Chondrocyte (in vitro differentiated cells): ENCODE results near the gene ZNF44. TPM values are rescaled to one million over a fixed set of nuclear protein-coding genes. Genes with fewer than 3 reads are reported as not detected.

Experiments used
- DNase-seq: peaks from one replicate; pipeline ENCODE4 v3.0.0; 2021; ENCODE audit warnings: mixed read lengths, low spot score
- H3K27ac Mint-ChIP-seq: one replicate; pipeline ENCODE4 v1.8.0; 2021; ENCODE audit warnings: mild to moderate bottlenecking, moderate library complexity, mixed read lengths; ENCODE audit not compliant: unreplicated experiment
- H3K27me3 Mint-ChIP-seq: 2 replicates; pipeline ENCODE4 v1.8.0; 2021; ENCODE audit warnings: low read depth, mixed read lengths
- H3K36me3 Mint-ChIP-seq: 2 replicates; pipeline ENCODE4 v1.8.0; 2021; ENCODE audit warnings: low read depth, mixed read lengths
- H3K4me1 Mint-ChIP-seq: 2 replicates; pipeline ENCODE4 v1.8.0; 2021; ENCODE audit warnings: low read depth, mild to moderate bottlenecking, mixed read lengths
- H3K4me3 Mint-ChIP-seq: one replicate; pipeline ENCODE4 v1.8.0; 2021; ENCODE audit warnings: mild to moderate bottlenecking, moderate library complexity, mixed read lengths; ENCODE audit not compliant: unreplicated experiment
- H3K9me3 Mint-ChIP-seq: 2 replicates; pipeline ENCODE4 v1.8.0; 2021; ENCODE audit warnings: low read depth, mixed read lengths
- CTCF ChIP-seq: fragments of 200-600 bp; sonication (generic); IDR thresholded peaks from 2 replicates; pipeline ENCODE4 v1.5.0; 2021; ENCODE audit warnings: antibody characterized with exemption, mild to moderate bottlenecking, moderate library complexity
- total RNA-seq: library from RNA; stranded (reverse); gene quantifications from 3 replicates; pipeline ENCODE4 v1.2.1, GENCODE V29; 2021

Gene ZNF44
- total RNA-seq, 1 donor from 2014 or later = 5.8 TPM

GRCh38 chr19:12272980-12273901, 21.4 kb downstream of the ZNF44 start:
- peaks cover 69% of the 10 kb centered on the region for H3K36me3 Mint-ChIP-seq
- no peak for TF ChIP-seq CTCF
- no peak overlapping the region for H3K4me3 Mint-ChIP-seq
- H3K9me3 Mint-ChIP-seq = peaks cover 66% of the 10 kb centered on the region
- H3K27me3 Mint-ChIP-seq = no peaks in the 10 kb centered on the region
- no peaks in the 10 kb centered on the region for H3K4me1 Mint-ChIP-seq
- no peak for DNase-seq
- H3K27ac Mint-ChIP-seq = no peak overlapping the region

- H3K27ac Mint-ChIP-seq = no peak overlapping the region
- no peaks in the 10 kb centered on the region for H3K27me3 Mint-ChIP-seq
- DNase-seq = no peak
- peaks cover 66% of the 10 kb centered on the region for H3K9me3 Mint-ChIP-seq
- H3K4me1 Mint-ChIP-seq = no peaks in the 10 kb centered on the region
- H3K4me3 Mint-ChIP-seq = no peak overlapping the region
- peaks cover 68% of the 10 kb centered on the region for H3K36me3 Mint-ChIP-seq
- TF ChIP-seq CTCF = no peak
These were observed 22.3 kb downstream of the ZNF44 start for GRCh38 chr19:12272386-12272785.

GRCh38 chr19:12270854-12271253, 23.8 kb downstream of the ZNF44 start:
- DNase-seq = no peak
- H3K4me3 Mint-ChIP-seq = no peak overlapping the region
- no peak overlapping the region for H3K27ac Mint-ChIP-seq
- H3K36me3 Mint-ChIP-seq = peaks cover 60% of the 10 kb centered on the region
- no peaks in the 10 kb centered on the region for H3K4me1 Mint-ChIP-seq
- H3K9me3 Mint-ChIP-seq = peaks cover 57% of the 10 kb centered on the region
- no peaks in the 10 kb centered on the region for H3K27me3 Mint-ChIP-seq
- no peak for TF ChIP-seq CTCF

GRCh38 chr19:12265921-12266704, 28.6 kb downstream of the ZNF44 start:
- DNase-seq = peak; percentile 91
- TF ChIP-seq CTCF = no peak
- Mint-ChIP-seq H3K9me3 (peaks cover 49% of the 10 kb centered on the region), H3K27me3 (no peaks in the 10 kb centered on the region), H3K27ac (no peak overlapping the region), H3K4me3 (no peak overlapping the region), H3K36me3 (peaks cover 36% of the 10 kb centered on the region), H3K4me1 (no peaks in the 10 kb centered on the region)

- TF ChIP-seq CTCF = no peak
- Mint-ChIP-seq H3K36me3 (peaks cover 16% of the 10 kb centered on the region), H3K27me3 (no peaks in the 10 kb centered on the region), H3K27ac (no peak overlapping the region), H3K9me3 (peaks cover 34% of the 10 kb centered on the region), H3K4me1 (no peaks in the 10 kb centered on the region), H3K4me3 (no peak overlapping the region)
- no peak for DNase-seq
These were observed 33.1 kb downstream of the ZNF44 start for GRCh38 chr19:12261554-12261953.
